DOHH2 (cell line): ENCODE data around the gene TSC2.

Source experiments
- H3F3A ChIP-seq: fragments of 200-600 bp; sonication (generic), shearing (Covaris generic); 2 replicates; pipeline ENCODE4 v1.6.0; 2016; ENCODE audit warnings: antibody characterized with exemption, mild to moderate bottlenecking; ENCODE audit not compliant: control insufficient read depth, insufficient read depth
- H3K27ac ChIP-seq: fragments of 200-600 bp; sonication (generic); 2 replicates; pipeline ENCODE4 v1.5.1; 2014; ENCODE audit warnings: low read depth, mild to moderate bottlenecking, low read length, moderate library complexity
- H3K27me3 ChIP-seq: fragments of 200-600 bp; sonication (generic); 2 replicates; pipeline ENCODE4 v1.6.1; 2014; ENCODE audit warnings: mild to moderate bottlenecking, low read length, mixed read lengths; ENCODE audit not compliant: control insufficient read depth
- H3K36me3 ChIP-seq: fragments of 200-600 bp; sonication (generic); 2 replicates; pipeline ENCODE4 v1.6.1; 2014; ENCODE audit warnings: mild to moderate bottlenecking, low read length, moderate library complexity, mixed read lengths; ENCODE audit not compliant: control insufficient read depth
- H3K4me1 ChIP-seq: fragments of 200-600 bp; sonication (generic); 2 replicates; pipeline ENCODE4 v1.6.1; 2014; ENCODE audit warnings: mild to moderate bottlenecking, low read length, mixed read lengths; ENCODE audit not compliant: control insufficient read depth
- H3K4me2 ChIP-seq: fragments of 200-600 bp; sonication (generic); 2 replicates; pipeline ENCODE4 v1.6.0; 2014; ENCODE audit warnings: mild to moderate bottlenecking, low read length, moderate library complexity
- H3K4me3 ChIP-seq: fragments of 200-600 bp; sonication (generic); 2 replicates; pipeline ENCODE4 v1.5.1; 2014; ENCODE audit warnings: mild to moderate bottlenecking, low read length, mixed read lengths
- H3K79me2 ChIP-seq: fragments of 200-600 bp; sonication (generic); 2 replicates; pipeline ENCODE4 v1.6.1; 2014; ENCODE audit warnings: mild to moderate bottlenecking, low read length, mixed read lengths; ENCODE audit not compliant: control insufficient read depth
- H3K9me2 ChIP-seq: fragments of 200-600 bp; sonication (generic); replicated peaks from 2 replicates; pipeline ENCODE4 v1.6.1; 2014; ENCODE audit warnings: mild to moderate bottlenecking, low read length, mixed read lengths; ENCODE audit not compliant: control insufficient read depth
- H3K9me3 ChIP-seq: fragments of 200-600 bp; sonication (generic); 2 replicates; pipeline ENCODE4 v1.6.1; 2014; ENCODE audit warnings: antibody characterized with exemption, low read length, mixed read lengths; ENCODE audit not compliant: control insufficient read depth, insufficient read depth
- H4K20me1 ChIP-seq: fragments of 200-600 bp; sonication (generic); 2 replicates; pipeline ENCODE4 v1.6.0; 2014; ENCODE audit warnings: low read depth, mild to moderate bottlenecking, antibody characterized with exemption, low read length, moderate library complexity; ENCODE audit not compliant: control insufficient read depth, insufficient read depth
- CTCF ChIP-seq: fragments of 200-600 bp; sonication (generic); IDR thresholded peaks from one replicate; pipeline ENCODE4 v1.5.1; 2014; ENCODE audit warnings: antibody characterized with exemption, mild to moderate bottlenecking, low read depth, low read length; ENCODE audit not compliant: poor library complexity, severe bottlenecking
- EZH2phosphoT487 ChIP-seq: fragments of 200-600 bp; sonication (generic); IDR thresholded peaks from 2 replicates; pipeline ENCODE4 v1.6.1; 2017; ENCODE audit warnings: borderline replicate concordance, mild to moderate bottlenecking, antibody characterized with exemption, low read length, moderate library complexity, mixed read lengths

The TSC2 gene

GRCh38 chr16:2042986-2043666, 4.7 kb upstream of the TSC2 start:
- Histone ChIP-seq H3F3A (no peaks in the 10 kb centered on the region), H3K9me2 (no peaks in the 10 kb centered on the region), H3K27ac (no peak overlapping the region), H3K4me1 (peaks cover 20% of the 10 kb centered on the region), H3K9me3 (no peaks in the 10 kb centered on the region), H3K79me2 (peaks cover 16% of the 10 kb centered on the region), H3K4me2 (no peak overlapping the region), H3K36me3 (peaks cover 10% of the 10 kb centered on the region), H3K27me3 (no peaks in the 10 kb centered on the region), H3K4me3 (no peak overlapping the region), H4K20me1 (no peaks in the 10 kb centered on the region)
- TF ChIP-seq EZH2phosphoT487 (no peak), CTCF (no peak)

GRCh38 chr16:2043667-2044451, 3.9 kb upstream of the TSC2 start:
- Histone ChIP-seq H3K4me3 (no peak overlapping the region), H3F3A (no peaks in the 10 kb centered on the region), H3K36me3 (peaks cover 10% of the 10 kb centered on the region), H3K79me2 (peaks cover 23% of the 10 kb centered on the region), H4K20me1 (no peaks in the 10 kb centered on the region), H3K27ac (no peak overlapping the region), H3K27me3 (no peaks in the 10 kb centered on the region), H3K9me2 (no peaks in the 10 kb centered on the region), H3K9me3 (no peaks in the 10 kb centered on the region), H3K4me2 (no peak overlapping the region), H3K4me1 (peaks cover 26% of the 10 kb centered on the region)
- TF ChIP-seq EZH2phosphoT487 (no peak), CTCF (no peak)

- no peaks in the 10 kb centered on the region for H4K20me1 ChIP-seq
- H3K9me3 ChIP-seq, result no peaks in the 10 kb centered on the region
- H3K27me3 ChIP-seq, result no peaks in the 10 kb centered on the region
- H3K36me3 ChIP-seq, result peaks cover 10% of the 10 kb centered on the region
- H3K4me1 ChIP-seq, result peaks cover 30% of the 10 kb centered on the region
- peaks cover 28% of the 10 kb centered on the region for H3K79me2 ChIP-seq
- no peak overlapping the region for H3K4me3 ChIP-seq
- TF ChIP-seq CTCF (no peak), EZH2phosphoT487 (no peak)
- H3F3A ChIP-seq, result no peaks in the 10 kb centered on the region
- no peak overlapping the region for H3K27ac ChIP-seq
- no peaks in the 10 kb centered on the region for H3K9me2 ChIP-seq
- H3K4me2 ChIP-seq, result no peak overlapping the region
These were observed 3.2 kb upstream of the TSC2 start for GRCh38 chr16:2044541-2044940.
